IMR-90 (cell line): ENCODE results near the gene PRR36. TPM values are rescaled to one million over a fixed set of nuclear protein-coding genes. Genes with fewer than 3 reads are reported as not detected.

Experiments used
- ATAC-seq: fragments of 200-7000 bp; cut with Tn5 transposase; 2 replicates; pipeline ENCODE4 v1.9.1; 2020; ENCODE audit warnings: low read depth, mild to moderate bottlenecking, moderate library complexity
- BruUV-seq: library from RNA; stranded (reverse); fragments of 400-500 nt; replicated peaks from 2 replicates; lab custom pipeline; 2021; lab: Mats Ljungman, UMichigan
- CTCF ChIA-PET: fragments of 300-600 bp; formaldehyde crosslinking; extraction: SDS; loops from one replicate; lab custom pipeline; 2021; ENCODE audit warnings: antibody characterized with exemption; lab: Yijun Ruan, JAX
- POLR2A ChIA-PET: fragments of 300-600 bp; sonication (Branson Sonifier 250); formaldehyde crosslinking; loops from one replicate; lab custom pipeline; 2022; ENCODE audit warnings: antibody characterized with exemption; ENCODE audit not compliant: unreplicated experiment; lab: Charles Lee
- DNase-seq: peaks from one replicate; pipeline ENCODE4 v3.0.0; 2013
- H2AFZ ChIP-seq: replicated peaks from 2 replicates; pipeline ENCODE3; 2013; ENCODE audit warnings: low read length, mild to moderate bottlenecking; ENCODE audit not compliant: poor library complexity
- H2AK5ac ChIP-seq: 2 replicates; pipeline ENCODE4 v1.6.1; 2013; ENCODE audit warnings: low read depth, low read length, inconsistent platforms
- H2AK9ac ChIP-seq: replicated peaks from 2 replicates; pipeline ENCODE3; 2013; ENCODE audit warnings: mild to moderate bottlenecking, low read depth, low read length, moderate library complexity; ENCODE audit not compliant: poor library complexity
- H2BK120ac ChIP-seq: 2 replicates; pipeline ENCODE4 v1.6.1; 2013; ENCODE audit warnings: low read depth, low read length, inconsistent platforms
- H2BK15ac ChIP-seq: 3 replicates; pipeline ENCODE4 v1.6.1; 2013; ENCODE audit warnings: low read depth, low read length, inconsistent platforms
- H2BK20ac ChIP-seq: 2 replicates; pipeline ENCODE4 v1.6.1; 2013; ENCODE audit warnings: low read depth, mild to moderate bottlenecking, inconsistent platforms, low read length, moderate library complexity
- H2BK5ac ChIP-seq: 2 replicates; pipeline ENCODE4 v1.6.1; 2013; ENCODE audit warnings: mild to moderate bottlenecking, low read depth, low read length, inconsistent platforms; ENCODE audit not compliant: poor library complexity, severe bottlenecking
- H3K14ac ChIP-seq: replicated peaks from 2 replicates; pipeline ENCODE4 v1.6.1; 2013; ENCODE audit warnings: low read depth, low read length, inconsistent platforms
- H3K18ac ChIP-seq: 2 replicates; pipeline ENCODE4 v1.6.1; 2013; ENCODE audit warnings: low read depth, low read length, control low read depth
- H3K23ac ChIP-seq: 2 replicates; pipeline ENCODE4 v1.6.1; 2013; ENCODE audit warnings: low read depth, low read length, inconsistent platforms
- H3K27ac ChIP-seq: 2 replicates; pipeline ENCODE4 v1.5.1; 2013; ENCODE audit warnings: mild to moderate bottlenecking, control low read depth, low read length; ENCODE audit not compliant: insufficient read depth
- H3K27me3 ChIP-seq: 2 replicates; pipeline ENCODE4 v1.6.1; 2013; ENCODE audit warnings: low read length; ENCODE audit not compliant: control insufficient read depth, insufficient read depth
- H3K36me3 ChIP-seq: 2 replicates; pipeline ENCODE4 v1.6.1; 2013; ENCODE audit warnings: low read length, mixed read lengths; ENCODE audit not compliant: control insufficient read depth, insufficient read depth
- H3K4ac ChIP-seq: 2 replicates; pipeline ENCODE4 v1.6.1; 2013; ENCODE audit warnings: low read depth, low read length, inconsistent platforms
- H3K4me1 ChIP-seq: 2 replicates; pipeline ENCODE4 v1.6.1; 2013; ENCODE audit warnings: low read length, mixed read lengths; ENCODE audit not compliant: control insufficient read depth, insufficient read depth
- H3K4me2 ChIP-seq: 2 replicates; pipeline ENCODE4 v1.6.1; 2013; ENCODE audit warnings: low read depth, mild to moderate bottlenecking, control low read depth, low read length, moderate library complexity
- H3K4me3 ChIP-seq: 2 replicates; pipeline ENCODE4 v1.5.1; 2013; ENCODE audit warnings: low read depth, mild to moderate bottlenecking, control low read depth, low read length, moderate library complexity; ENCODE audit not compliant: insufficient read depth
- H3K56ac ChIP-seq: 2 replicates; pipeline ENCODE4 v1.6.1; 2013; ENCODE audit warnings: low read length, inconsistent platforms; ENCODE audit not compliant: insufficient read depth; ENCODE audit errors: extremely low read depth
- H3K79me1 ChIP-seq, 2 experiments: 2 replicates each; pipeline ENCODE4 v1.6.1; 2013; ENCODE audit warnings: low read length in 2 of 2, inconsistent platforms in 1 of 2, low read depth in 1 of 2
- H3K9ac ChIP-seq: 2 replicates; pipeline ENCODE4 v1.6.1; 2013; ENCODE audit warnings: low read depth, low read length, control low read depth
- H3K9me1 ChIP-seq: 2 replicates; pipeline ENCODE4 v1.6.1; 2013; ENCODE audit warnings: low read length, inconsistent platforms; ENCODE audit not compliant: insufficient read depth
- H3K9me3 ChIP-seq: 2 replicates; pipeline ENCODE4 v1.6.1; 2013; ENCODE audit warnings: low read length; ENCODE audit not compliant: control insufficient read depth, insufficient read depth
- H4K20me1 ChIP-seq: 2 replicates; pipeline ENCODE4 v1.6.1; 2013; ENCODE audit warnings: low read length, inconsistent platforms; ENCODE audit not compliant: insufficient read depth
- H4K5ac ChIP-seq: 2 replicates; pipeline ENCODE4 v1.6.1; 2013; ENCODE audit warnings: mild to moderate bottlenecking, low read depth, low read length, control low read depth
- H4K8ac ChIP-seq, 2 experiments: 2 replicates each; pipeline ENCODE4 v1.6.1; 2013; ENCODE audit warnings: low read depth in 2 of 2, low read length in 2 of 2, control low read depth in 1 of 2, inconsistent platforms in 1 of 2
- H4K91ac ChIP-seq: 2 replicates; pipeline ENCODE4 v1.6.1; 2013; ENCODE audit warnings: low read depth, low read length, inconsistent platforms; ENCODE audit not compliant: insufficient read depth
- BHLHE40 ChIP-seq: fragments of 150-350 bp; IDR thresholded peaks from 2 replicates; pipeline ENCODE4 v1.6.1; 2016; ENCODE audit warnings: mild to moderate bottlenecking, low read depth, low read length
- CHD1 ChIP-seq: IDR thresholded peaks from 2 replicates; pipeline ENCODE4 v1.6.1; 2012; ENCODE audit warnings: low read depth, low read length, improper control_type of control experiment
- ELK1 ChIP-seq: fragments of 150-350 bp; IDR thresholded peaks from 2 replicates; pipeline ENCODE4 v1.6.1; 2016; ENCODE audit warnings: low read depth, mild to moderate bottlenecking, low read length, moderate library complexity, borderline replicate concordance
- NFE2L2 ChIP-seq: fragments of 150-350 bp; IDR thresholded peaks from 2 replicates; pipeline ENCODE4 v1.6.1; 2016; ENCODE audit warnings: low read depth, mild to moderate bottlenecking, low read length
- POLR2A ChIP-seq: IDR thresholded peaks from 2 replicates; pipeline ENCODE4 v1.6.1; 2012; ENCODE audit warnings: mild to moderate bottlenecking, low read depth, low read length
- RAD21 ChIP-seq: IDR thresholded peaks from 2 replicates; pipeline ENCODE4 v1.6.1; 2012; ENCODE audit warnings: low read length, improper control_type of control experiment
- RFX5 ChIP-seq: IDR thresholded peaks from 2 replicates; pipeline ENCODE4 v1.8.0; 2012; ENCODE audit warnings: low read depth, mild to moderate bottlenecking, low read length, moderate library complexity
- SMC3 ChIP-seq: fragments of 150-350 bp; IDR thresholded peaks from 2 replicates; pipeline ENCODE4 v1.6.1; 2016; ENCODE audit warnings: low read depth, mild to moderate bottlenecking, antibody characterized with exemption, low read length, moderate library complexity
- USF2 ChIP-seq: fragments of 150-350 bp; IDR thresholded peaks from 2 replicates; pipeline ENCODE4 v1.6.1; 2017; ENCODE audit warnings: mild to moderate bottlenecking, antibody characterized with exemption, low read length, low read depth
- WGBS, 2 experiments: methylation state at CpG; one replicate each; pipeline versions ENCODE4 v1.1.5 to v1.1.7; 2013; ENCODE audit warnings: missing lambda C conversion rate in 2 of 2; ENCODE audit not compliant: insufficient read length in 1 of 2; ENCODE audit errors: extremely low coverage in 2 of 2; 5-methylcytosine and 5-hydroxymethylcytosine counted together
- dilution Hi-C: fragments of 300-500 bp; cut with HindIII; formaldehyde crosslinking; loops from one replicate; pipeline ENCODE4 v1.14.3; 2018; ENCODE audit warnings: low sequenced_read_pairs; ENCODE audit not compliant: unreplicated experiment
- in situ Hi-C: fragments of 300-500 bp; cut with MboI; formaldehyde crosslinking; loops from 3 replicates; pipeline ENCODE4 v1.14.3; 2019; ENCODE audit warnings: low sequenced_read_pairs, inconsistent platforms, mixed read lengths
- intact Hi-C: fragments of 100-400 bp; cut with micrococcal nuclease; formaldehyde crosslinking; loops from 2 replicates; pipeline ENCODE4 v1.10.0; 2022
- polyA plus RNA-seq, 3 experiments: library from polyadenylated mRNA; depleted of rRNA; stranded (reverse); fragments of >200 nt; gene quantifications; 2 replicates each; pipeline ENCODE4 v1.2.3, GENCODE V29; 2012; ENCODE audit warnings: low replicate concordance in 1 of 3
- total RNA-seq: library from RNA; depleted of rRNA; stranded (reverse); fragments of >200 nt; gene quantifications from 2 replicates; pipeline ENCODE4 v1.2.3, GENCODE V29; 2012

The PRR36 gene
- total and polyA plus RNA-seq, 2 of the 4 experiments (the other 2 are of a cell fraction): 0.02 TPM; not detected in 1

- Histone ChIP-seq H2BK15ac (no peak overlapping the region), H2AK5ac (no peak overlapping the region), H3K4me1 (peaks cover 2% of the 10 kb centered on the region; the same call in 1 of the 2 replicates), H2BK5ac (no peak overlapping the region), H3K9ac (no peak overlapping the region), H3K9me1 (peaks cover 29% of the 10 kb centered on the region), H3K9me3 (no peaks in the 10 kb centered on the region; the same call in 1 of the 2 replicates), H2AFZ (no peak overlapping the region), H2AK9ac (peak overlapping the region; percentile 8), H3K56ac (no peak overlapping the region), H3K14ac (no peak overlapping the region), H3K4ac (no peak overlapping the region), H3K36me3 (no peaks in the 10 kb centered on the region), H3K79me1 (peaks cover 29 to 61% of the 10 kb centered on the region in 2 experiments), H3K4me3 (no peak overlapping the region), H4K8ac (no peak overlapping the region), H4K20me1 (peaks cover 20% of the 10 kb centered on the region), H3K27ac (no peak overlapping the region), H2BK20ac (no peak overlapping the region), H4K5ac (no peak overlapping the region), H4K91ac (no peak overlapping the region), H3K27me3 (no peaks in the 10 kb centered on the region), H3K23ac (no peak overlapping the region), H3K18ac (no peak overlapping the region), H2BK120ac (no peak overlapping the region), H3K4me2 (no peak overlapping the region)
- in situ Hi-C loops (no loop called here), intact Hi-C loops (no loop called here), dilution Hi-C loops (no loop called here)
- ChIA-PET CTCF (no interaction called here), POLR2A (no interaction called here)
- no peak for TF ChIP-seq ELK1
- no peak for TF ChIP-seq RFX5
- no peak for TF ChIP-seq SMC3
- TF ChIP-seq USF2: no peak
- no peak for TF ChIP-seq RAD21
- TF ChIP-seq POLR2A: no peak
- no peak for TF ChIP-seq BHLHE40
- TF ChIP-seq NFE2L2: no peak
- no peak for TF ChIP-seq CHD1
- ATAC-seq (no peak), DNase-seq (no peak)
- whole genome bisulfite sequencing, 2 experiments: 95% methylated on average over 4 of the region's 6 CpGs; no CpG with 5 or more reads in 1 of the 2 experiments
- no TSS peak for BruUV-seq
Measured at GRCh38 chr19:7839476-7839875, 34.7 kb downstream of the PRR36 start.
